Liver (tissue), 9 donors: ENCODE data around the gene TRA2B. TPM values are rescaled to one million over a fixed set of nuclear protein-coding genes. Genes with fewer than 3 reads are reported as not detected.

ENCODE experiments used
- DNase-seq: peaks from one replicate; pipeline ENCODE4 v3.0.0-alpha.2; 2017; ENCODE audit warnings: low spot score
- H3K27ac ChIP-seq, 2 donors: one replicate each; pipeline ENCODE4 v1.7.0; 2013; ENCODE audit warnings: inconsistent platforms in 2 of 2, low read length in 2 of 2, control low read depth in 1 of 2, low read depth in 1 of 2, mild to moderate bottlenecking in 1 of 2
- H3K27me3 ChIP-seq, 4 donors: one replicate each; pipeline versions ENCODE4 v1.6.1 to v1.7.0; 2013; ENCODE audit warnings: low read length in 3 of 4, inconsistent platforms in 1 of 4, mild to moderate bottlenecking in 1 of 4, moderate library complexity in 1 of 4; ENCODE audit not compliant: control insufficient read depth in 4 of 4, insufficient read depth in 4 of 4
- H3K36me3 ChIP-seq, 4 donors: one replicate each; pipeline versions ENCODE4 v1.6.1 to v1.7.0; 2013; ENCODE audit warnings: low read length in 3 of 4, mild to moderate bottlenecking in 3 of 4, low read depth in 1 of 4, moderate library complexity in 1 of 4; ENCODE audit not compliant: control insufficient read depth in 4 of 4, insufficient read depth in 3 of 4
- H3K4me1 ChIP-seq, 4 donors: one replicate each; pipeline versions ENCODE4 v1.6.1 to v1.7.0; 2013; ENCODE audit warnings: low read length in 3 of 4, mild to moderate bottlenecking in 3 of 4, moderate library complexity in 1 of 4; ENCODE audit not compliant: control insufficient read depth in 4 of 4, insufficient read depth in 4 of 4
- H3K4me3 ChIP-seq, 3 donors: one replicate each; pipeline versions ENCODE4 v1.6.1 to v1.7.0; 2013; ENCODE audit warnings: low read length in 3 of 3, control low read depth in 1 of 3, low read depth in 1 of 3, mild to moderate bottlenecking in 1 of 3
- H3K9ac ChIP-seq, 2 donors: one replicate each; pipeline ENCODE4 v1.7.0; 2013; ENCODE audit warnings: low read length in 2 of 2, mild to moderate bottlenecking in 2 of 2, moderate library complexity in 2 of 2, control low read depth in 1 of 2, low read depth in 1 of 2
- H3K9me3 ChIP-seq, 4 donors: one replicate each; pipeline versions ENCODE4 v1.6.1 to v1.7.0; 2013; ENCODE audit warnings: low read length in 3 of 4; ENCODE audit not compliant: control insufficient read depth in 4 of 4
- EGR1 ChIP-seq, 2 donors: IDR thresholded peaks; 2 replicates each; pipeline ENCODE4 v1.6.1; 2016 to 2018; ENCODE audit warnings: antibody characterized with exemption in 2 of 2, low read depth in 2 of 2
- FOXA1 ChIP-seq: IDR thresholded peaks from 2 replicates; pipeline ENCODE4 v1.6.1; 2016; ENCODE audit warnings: antibody characterized with exemption
- FOXA2 ChIP-seq: IDR thresholded peaks from 2 replicates; pipeline ENCODE4 v1.6.1; 2016; ENCODE audit warnings: antibody characterized with exemption
- GABPA ChIP-seq, 2 donors: IDR thresholded peaks in 1 of 2; conservative IDR thresholded peaks in 1 of 2; 2 replicates each; pipeline ENCODE4 v1.6.1; 2016; ENCODE audit warnings: antibody characterized with exemption in 2 of 2, mild to moderate bottlenecking in 1 of 2, moderate library complexity in 1 of 2
- HNF4A ChIP-seq, 2 donors: conservative IDR thresholded peaks; 2 replicates each; pipeline ENCODE4 v1.6.1; 2016; ENCODE audit warnings: antibody characterized with exemption in 2 of 2, mild to moderate bottlenecking in 2 of 2
- HNF4G ChIP-seq: IDR thresholded peaks from 2 replicates; pipeline ENCODE4 v1.6.1; 2016; ENCODE audit warnings: antibody characterized with exemption
- JUND ChIP-seq, 2 donors: IDR thresholded peaks; 2 replicates each; pipeline ENCODE4 v1.6.1; 2016; ENCODE audit warnings: antibody characterized with exemption in 2 of 2
- NR2F2 ChIP-seq: IDR thresholded peaks from 2 replicates; pipeline ENCODE4 v1.6.1; 2016; ENCODE audit warnings: antibody characterized with exemption
- RAD21 ChIP-seq, 2 donors: IDR thresholded peaks; 2 replicates each; pipeline ENCODE4 v1.6.1; 2016; ENCODE audit warnings: antibody characterized with exemption in 2 of 2, mild to moderate bottlenecking in 2 of 2
- RXRA ChIP-seq, 2 donors: IDR thresholded peaks; 2 replicates each; pipeline ENCODE4 v1.6.1; 2017 to 2018; ENCODE audit warnings: antibody characterized with exemption in 2 of 2, mild to moderate bottlenecking in 1 of 2
- SP1 ChIP-seq: IDR thresholded peaks from 2 replicates; pipeline ENCODE4 v1.6.1; 2018; ENCODE audit warnings: antibody characterized with exemption, mild to moderate bottlenecking
- YY1 ChIP-seq: IDR thresholded peaks from 2 replicates; pipeline ENCODE4 v1.6.1; 2016; ENCODE audit warnings: antibody characterized with exemption, mild to moderate bottlenecking
- ZBTB33 ChIP-seq: IDR thresholded peaks from 2 replicates; pipeline ENCODE4 v1.6.1; 2016; ENCODE audit warnings: antibody characterized with exemption
- WGBS: extraction: QIAGEN DNeasy Blood & Tissue Kit; methylation state at CpG from one replicate; pipeline ENCODE4 v1.1.7; 2013; 5-methylcytosine and 5-hydroxymethylcytosine counted together
- polyA plus RNA-seq, 2 donors: library from polyadenylated mRNA; stranded (reverse) in 1 of 2; unstranded in 1 of 2; fragments of 200-250 nt in 1 of 2; fragments of >200 nt in 1 of 2; fragmentation: Nextera tagmentation in 1 of 2; extraction: Ambion mirVana in 1 of 2; gene quantifications; one replicate each; pipeline versions ENCODE4 v1.2.1 to v1.2.3, GENCODE V29; 2013 to 2015
- total RNA-seq, 2 donors: library from RNA; depleted of rRNA; stranded (reverse); fragments of >200 nt; gene quantifications; one replicate each; pipeline ENCODE4 v1.2.3, GENCODE V29; 2014
- TF ChIP-seq, protein P1 (sequence below): IDR thresholded peaks from 2 replicates; pipeline ENCODE4 v1.6.1; 2016; ENCODE audit warnings: antibody characterized with exemption, mild to moderate bottlenecking
- TF ChIP-seq, protein P2 (sequence below): fragments of 150-350 bp; IDR thresholded peaks from 2 replicates; pipeline ENCODE4 v1.5.1; 2017; ENCODE audit warnings: improper control_type of control experiment, low read depth, low read length; ENCODE audit not compliant: missing input control
- TF ChIP-seq, protein P3 (sequence below): IDR thresholded peaks from 2 replicates; pipeline ENCODE4 v1.6.1; 2016; ENCODE audit warnings: antibody characterized with exemption
- donor health status: healthy.
- donor health status: healthy.
- donor health status: healthy.
- donor health status: healthy.
- donor health status: healthy.

TRA2B gene
- total and polyA plus RNA-seq, 4 donors = 31.8 to 106 (median 70.4) TPM

DNA sequence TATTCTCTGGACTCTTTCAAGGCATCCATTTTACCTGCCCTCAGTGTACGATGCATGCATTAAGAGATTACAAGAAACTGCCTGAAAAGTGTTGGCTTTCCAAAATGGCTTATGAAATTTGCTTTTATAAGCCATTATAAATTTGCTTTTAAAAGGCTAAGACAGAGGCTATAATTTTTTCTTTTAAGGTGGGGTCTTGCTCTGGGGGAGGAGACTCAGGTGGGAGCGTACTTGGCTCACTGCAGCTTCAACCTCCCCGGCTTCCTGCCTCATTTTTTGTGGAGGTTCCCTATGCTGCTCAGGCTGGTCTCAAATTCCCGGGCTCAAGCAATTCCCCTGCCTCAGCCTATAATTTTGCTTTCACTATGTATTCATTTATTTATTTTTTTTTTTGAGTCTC lies 17.6 kb downstream of the TRA2B start:
- DNase-seq = no peak
- H3K4me1 ChIP-seq = no peaks in the 10 kb centered on the region
- no peaks in the 10 kb centered on the region for H3K9me3 ChIP-seq
- TF ChIP-seq FOXA2 (no peak), HNF4A (conservative IDR thresholded peaks at IDR 0.05) (no peak), NR2F2 (no peak), YY1 (no peak), JUND (IDR thresholded peaks at IDR 0.05) (no peak), ZBTB33 (no peak), HNF4G (no peak), RXRA (IDR thresholded peaks at IDR 0.05) (no peak), SP1 (no peak), GABPA (IDR thresholded peaks at IDR 0.05 in 1 of 2, conservative IDR thresholded peaks at IDR 0.05 in 1 of 2) (no peak), EGR1 (IDR thresholded peaks at IDR 0.05; ENCODE audit: low read depth in 2 of 2) (no peak), RAD21 (IDR thresholded peaks at IDR 0.05) (no peak), FOXA1 (no peak)
- TF ChIP-seq, protein P1, sequence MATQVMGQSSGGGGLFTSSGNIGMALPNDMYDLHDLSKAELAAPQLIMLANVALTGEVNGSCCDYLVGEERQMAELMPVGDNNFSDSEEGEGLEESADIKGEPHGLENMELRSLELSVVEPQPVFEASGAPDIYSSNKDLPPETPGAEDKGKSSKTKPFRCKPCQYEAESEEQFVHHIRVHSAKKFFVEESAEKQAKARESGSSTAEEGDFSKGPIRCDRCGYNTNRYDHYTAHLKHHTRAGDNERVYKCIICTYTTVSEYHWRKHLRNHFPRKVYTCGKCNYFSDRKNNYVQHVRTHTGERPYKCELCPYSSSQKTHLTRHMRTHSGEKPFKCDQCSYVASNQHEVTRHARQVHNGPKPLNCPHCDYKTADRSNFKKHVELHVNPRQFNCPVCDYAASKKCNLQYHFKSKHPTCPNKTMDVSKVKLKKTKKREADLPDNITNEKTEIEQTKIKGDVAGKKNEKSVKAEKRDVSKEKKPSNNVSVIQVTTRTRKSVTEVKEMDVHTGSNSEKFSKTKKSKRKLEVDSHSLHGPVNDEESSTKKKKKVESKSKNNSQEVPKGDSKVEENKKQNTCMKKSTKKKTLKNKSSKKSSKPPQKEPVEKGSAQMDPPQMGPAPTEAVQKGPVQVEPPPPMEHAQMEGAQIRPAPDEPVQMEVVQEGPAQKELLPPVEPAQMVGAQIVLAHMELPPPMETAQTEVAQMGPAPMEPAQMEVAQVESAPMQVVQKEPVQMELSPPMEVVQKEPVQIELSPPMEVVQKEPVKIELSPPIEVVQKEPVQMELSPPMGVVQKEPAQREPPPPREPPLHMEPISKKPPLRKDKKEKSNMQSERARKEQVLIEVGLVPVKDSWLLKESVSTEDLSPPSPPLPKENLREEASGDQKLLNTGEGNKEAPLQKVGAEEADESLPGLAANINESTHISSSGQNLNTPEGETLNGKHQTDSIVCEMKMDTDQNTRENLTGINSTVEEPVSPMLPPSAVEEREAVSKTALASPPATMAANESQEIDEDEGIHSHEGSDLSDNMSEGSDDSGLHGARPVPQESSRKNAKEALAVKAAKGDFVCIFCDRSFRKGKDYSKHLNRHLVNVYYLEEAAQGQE = no peak
- TF ChIP-seq, protein P2, sequence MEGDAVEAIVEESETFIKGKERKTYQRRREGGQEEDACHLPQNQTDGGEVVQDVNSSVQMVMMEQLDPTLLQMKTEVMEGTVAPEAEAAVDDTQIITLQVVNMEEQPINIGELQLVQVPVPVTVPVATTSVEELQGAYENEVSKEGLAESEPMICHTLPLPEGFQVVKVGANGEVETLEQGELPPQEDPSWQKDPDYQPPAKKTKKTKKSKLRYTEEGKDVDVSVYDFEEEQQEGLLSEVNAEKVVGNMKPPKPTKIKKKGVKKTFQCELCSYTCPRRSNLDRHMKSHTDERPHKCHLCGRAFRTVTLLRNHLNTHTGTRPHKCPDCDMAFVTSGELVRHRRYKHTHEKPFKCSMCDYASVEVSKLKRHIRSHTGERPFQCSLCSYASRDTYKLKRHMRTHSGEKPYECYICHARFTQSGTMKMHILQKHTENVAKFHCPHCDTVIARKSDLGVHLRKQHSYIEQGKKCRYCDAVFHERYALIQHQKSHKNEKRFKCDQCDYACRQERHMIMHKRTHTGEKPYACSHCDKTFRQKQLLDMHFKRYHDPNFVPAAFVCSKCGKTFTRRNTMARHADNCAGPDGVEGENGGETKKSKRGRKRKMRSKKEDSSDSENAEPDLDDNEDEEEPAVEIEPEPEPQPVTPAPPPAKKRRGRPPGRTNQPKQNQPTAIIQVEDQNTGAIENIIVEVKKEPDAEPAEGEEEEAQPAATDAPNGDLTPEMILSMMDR = no peak
- peaks cover 16 to 98% (median 91%) of the 10 kb centered on the region in 4 donors for H3K36me3 ChIP-seq
- H3K9ac ChIP-seq = no peak overlapping the region
- H3K27ac ChIP-seq = no peak overlapping the region
- H3K4me3 ChIP-seq = no peak overlapping the region
- 96% methylated on average over 4 of the region's 4 CpGs for WGBS
- no peaks in the 10 kb centered on the region for H3K27me3 ChIP-seq

GRCh38 chr3:185916042-185916833 lies 21.6 kb downstream of the TRA2B start:
- Histone ChIP-seq H3K27ac (no peak overlapping the region), H3K4me3 (no peak overlapping the region), H3K36me3 (peaks cover 7 to 69% (median 60%) of the 10 kb centered on the region in 4 donors), H3K9ac (no peak overlapping the region), H3K4me1 (peaks cover 0 to 1% (median 0%) of the 10 kb centered on the region in 4 donors), H3K27me3 (no peaks in the 10 kb centered on the region), H3K9me3 (no peaks in the 10 kb centered on the region)
- WGBS = 96% methylated on average over 5 of the region's 5 CpGs
- TF ChIP-seq RXRA (IDR thresholded peaks at IDR 0.05) (no peak), JUND (IDR thresholded peaks at IDR 0.05) (no peak)
- TF ChIP-seq, protein P3, sequence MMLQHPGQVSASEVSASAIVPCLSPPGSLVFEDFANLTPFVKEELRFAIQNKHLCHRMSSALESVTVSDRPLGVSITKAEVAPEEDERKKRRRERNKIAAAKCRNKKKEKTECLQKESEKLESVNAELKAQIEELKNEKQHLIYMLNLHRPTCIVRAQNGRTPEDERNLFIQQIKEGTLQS = no peak
- no peak for DNase-seq
